Kidney (tissue), 14 donors: ENCODE measurements around the gene ZNF281. TPM values are rescaled to one million over a fixed set of nuclear protein-coding genes. Genes with fewer than 3 reads are reported as not detected.

Source experiments
- DNase-seq, 5 donors: peaks; one replicate each; pipeline ENCODE4 v3.0.0-alpha.2; 2013 to 2020
- FAIRE-seq: peaks from 2 replicates; lab custom pipeline; 2012; peaks lifted over from hg19 to GRCh38; lab: Jason Lieb, UNC
- H3K27ac ChIP-seq, 2 donors: one replicate each; pipeline ENCODE4 v1.7.0; 2013; ENCODE audit warnings: low read depth in 2 of 2, low read length in 2 of 2, inconsistent platforms in 1 of 2
- H3K27me3 ChIP-seq: one replicate; pipeline ENCODE4 v1.7.1; 2013; ENCODE audit warnings: low read length, inconsistent platforms; ENCODE audit not compliant: control insufficient read depth, insufficient read depth
- H3K36me3 ChIP-seq, 3 donors: one replicate each; pipeline versions ENCODE4 v1.7.0 to v1.7.1; 2013; ENCODE audit warnings: low read length in 3 of 3, control low read depth in 1 of 3, inconsistent platforms in 1 of 3; ENCODE audit not compliant: insufficient read depth in 3 of 3, control insufficient read depth in 2 of 3
- H3K4me1 ChIP-seq, 3 donors: one replicate each; pipeline versions ENCODE4 v1.7.0 to v1.7.1; 2013; ENCODE audit warnings: low read length in 3 of 3, inconsistent platforms in 1 of 3, low read depth in 1 of 3; ENCODE audit not compliant: control insufficient read depth in 2 of 3, insufficient read depth in 2 of 3
- H3K4me3 ChIP-seq, 3 donors: one replicate each; pipeline versions ENCODE4 v1.7.0 to v1.8.1; 2013; ENCODE audit warnings: low read length in 3 of 3, control low read depth in 1 of 3, inconsistent platforms in 1 of 3
- H3K9ac ChIP-seq, 3 donors: one replicate each; pipeline versions ENCODE4 v1.7.0 to v1.7.1; 2013; ENCODE audit warnings: low read length in 3 of 3, control low read depth in 1 of 3, inconsistent platforms in 1 of 3
- H3K9me3 ChIP-seq, 3 donors: one replicate each; pipeline versions ENCODE4 v1.7.0 to v1.7.1; 2013; ENCODE audit warnings: low read length in 3 of 3, control low read depth in 1 of 3, inconsistent platforms in 1 of 3; ENCODE audit not compliant: control insufficient read depth in 2 of 3, insufficient read depth in 1 of 3
- intact Hi-C: fragments of 100-400 bp; cut with DNase I; formaldehyde crosslinking; loops from one replicate; pipeline ENCODE4 v1.11.1; 2022
- polyA plus RNA-seq: library from polyadenylated mRNA; stranded (reverse); fragments of 350-450 nt; fragmentation: Illumina TruSeq; extraction: RNeasy Lipid Tissue Mini Kit (QIAGEN cat#74804); gene quantifications from one replicate; pipeline ENCODE4 v1.2.3, GENCODE V29; 2014; ENCODE audit warnings: low read depth, low replicate concordance; ENCODE audit not compliant: insufficient read depth
- total RNA-seq: library from RNA; stranded (reverse); fragmentation: NEBNext Ultra II Directional; extraction: Animal tissue kit (Norgen Biotek cat#: 25700); gene quantifications from one replicate; pipeline ENCODE4 v1.2.1, GENCODE V29; 2021
- TF ChIP-seq, protein P1 (sequence below): IDR thresholded peaks from 3 replicates; pipeline ENCODE4 v1.5.1; 2012; ENCODE audit warnings: mild to moderate bottlenecking, moderate library complexity, borderline replicate concordance; ENCODE audit not compliant: insufficient read depth; ENCODE audit errors: extremely low read depth
- donor health status: control.
- donor health status: control.
- donor health status: control.
- donor health status: control.
- donor health status: control.
- donor health status: DM: yes; HTN: yes; CAD: no.
- donor health status: Normal renal cell carcinoma (clear cell type).

The ZNF281 gene
- total and polyA plus RNA-seq, 2 donors from 2014 or later = 4.0 to 13.1 TPM

DNA sequence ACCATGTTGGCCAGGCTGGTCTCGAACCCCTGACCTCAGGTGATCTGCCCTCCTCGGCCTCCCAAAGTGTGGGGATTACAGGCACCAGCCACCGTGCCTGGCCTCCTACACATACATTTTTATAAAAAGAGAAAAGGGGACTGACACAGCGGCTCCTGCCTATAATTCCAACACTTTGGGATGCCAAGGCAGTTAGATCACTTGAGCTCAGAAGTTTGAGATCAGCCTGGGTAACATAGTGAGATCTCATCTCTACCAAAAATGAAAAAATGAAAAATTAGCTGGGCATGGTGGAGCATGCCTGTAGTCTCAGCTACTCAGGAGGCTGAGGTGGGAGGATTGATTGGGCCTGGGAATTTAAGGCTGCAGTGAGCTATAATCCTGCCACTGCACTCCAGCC is 23.4 kb downstream of the ZNF281 start:
- Histone ChIP-seq H3K4me3 (no peak overlapping the region), H3K9ac (no peak overlapping the region), H3K9me3 (no peaks in the 10 kb centered on the region), H3K27me3 (no peaks in the 10 kb centered on the region), H3K27ac (no peak overlapping the region), H3K4me1 (no peaks in the 10 kb centered on the region), H3K36me3 (no peaks in the 10 kb centered on the region)
- DNase-seq (no peak), FAIRE-seq (no peak)
- TF ChIP-seq, protein P1, sequence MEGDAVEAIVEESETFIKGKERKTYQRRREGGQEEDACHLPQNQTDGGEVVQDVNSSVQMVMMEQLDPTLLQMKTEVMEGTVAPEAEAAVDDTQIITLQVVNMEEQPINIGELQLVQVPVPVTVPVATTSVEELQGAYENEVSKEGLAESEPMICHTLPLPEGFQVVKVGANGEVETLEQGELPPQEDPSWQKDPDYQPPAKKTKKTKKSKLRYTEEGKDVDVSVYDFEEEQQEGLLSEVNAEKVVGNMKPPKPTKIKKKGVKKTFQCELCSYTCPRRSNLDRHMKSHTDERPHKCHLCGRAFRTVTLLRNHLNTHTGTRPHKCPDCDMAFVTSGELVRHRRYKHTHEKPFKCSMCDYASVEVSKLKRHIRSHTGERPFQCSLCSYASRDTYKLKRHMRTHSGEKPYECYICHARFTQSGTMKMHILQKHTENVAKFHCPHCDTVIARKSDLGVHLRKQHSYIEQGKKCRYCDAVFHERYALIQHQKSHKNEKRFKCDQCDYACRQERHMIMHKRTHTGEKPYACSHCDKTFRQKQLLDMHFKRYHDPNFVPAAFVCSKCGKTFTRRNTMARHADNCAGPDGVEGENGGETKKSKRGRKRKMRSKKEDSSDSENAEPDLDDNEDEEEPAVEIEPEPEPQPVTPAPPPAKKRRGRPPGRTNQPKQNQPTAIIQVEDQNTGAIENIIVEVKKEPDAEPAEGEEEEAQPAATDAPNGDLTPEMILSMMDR = no peak
- intact Hi-C loops = no loop called here

DNA sequence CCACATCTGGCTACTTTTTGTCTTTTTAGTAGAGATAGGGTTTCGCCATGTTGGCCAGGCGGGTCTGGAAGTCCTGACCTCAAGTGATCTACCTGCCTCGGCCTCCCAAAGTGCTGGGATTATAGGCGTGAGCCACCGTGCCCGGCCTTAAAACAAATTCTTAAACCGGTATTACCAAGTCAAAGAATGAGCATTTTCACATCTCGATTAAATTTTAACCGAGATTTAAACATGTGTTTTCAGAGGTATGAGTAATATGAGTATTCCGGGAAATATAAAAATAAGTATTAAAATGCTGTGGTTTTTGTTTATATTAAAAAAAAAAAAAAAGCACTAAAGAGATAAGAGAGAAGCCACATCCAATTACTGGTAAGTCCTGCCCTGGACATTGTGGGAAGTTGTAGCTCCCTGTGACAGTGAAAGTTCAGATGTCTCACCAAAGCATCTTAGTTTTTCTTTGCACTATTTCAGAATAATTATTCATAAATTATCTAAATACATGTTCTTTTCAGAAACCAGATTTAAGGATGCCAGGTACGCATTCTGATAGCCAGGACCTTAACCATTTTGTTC is 24.9 kb downstream of the ZNF281 start:
- Histone ChIP-seq H3K27ac (no peak overlapping the region), H3K9me3 (no peaks in the 10 kb centered on the region), H3K4me3 (no peak overlapping the region), H3K27me3 (no peaks in the 10 kb centered on the region), H3K4me1 (no peaks in the 10 kb centered on the region), H3K9ac (no peak overlapping the region), H3K36me3 (no peaks in the 10 kb centered on the region)
- TF ChIP-seq, protein P1 = no peak
- FAIRE-seq (no peak), DNase-seq (no peak)
- intact Hi-C loops = no loop called here

DNA sequence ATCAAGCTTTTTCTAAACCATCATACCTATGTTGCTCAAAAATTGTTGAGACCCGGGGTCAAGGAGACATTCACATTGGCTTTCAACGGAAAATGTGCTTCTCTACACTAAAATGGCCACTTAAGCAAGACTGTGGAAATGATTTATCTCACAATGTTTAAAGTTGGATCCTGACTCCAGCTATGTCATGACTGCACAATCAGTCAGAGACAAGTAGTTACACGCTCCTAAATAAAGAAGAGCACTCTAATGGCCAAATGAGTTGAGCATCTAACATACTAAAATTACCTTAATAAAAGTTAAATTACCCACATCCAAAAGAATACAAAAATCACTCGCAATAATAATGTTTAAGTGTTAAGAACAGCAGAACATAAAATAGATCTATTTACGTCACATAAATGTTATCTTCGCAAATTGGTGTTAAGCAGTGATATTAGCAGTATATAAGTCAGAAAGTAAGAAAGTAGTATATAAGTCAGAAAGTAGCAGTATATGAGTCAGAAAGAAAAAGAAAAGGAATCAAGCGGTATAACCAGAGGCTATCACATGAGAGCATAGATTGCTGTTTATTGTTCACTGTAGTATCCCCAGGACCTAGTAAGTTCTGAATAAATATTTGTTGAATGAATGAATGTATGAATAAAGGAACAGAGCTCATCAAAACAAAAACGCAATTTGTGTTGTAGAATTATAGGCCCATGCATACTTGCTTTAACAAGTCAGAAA is 28.4 kb downstream of the ZNF281 start:
- DNase-seq = no peak
- TF ChIP-seq, protein P1 = no peak
- Histone ChIP-seq H3K9me3 (no peaks in the 10 kb centered on the region), H3K9ac (no peak overlapping the region), H3K27me3 (no peaks in the 10 kb centered on the region), H3K36me3 (no peaks in the 10 kb centered on the region), H3K27ac (no peak overlapping the region), H3K4me1 (peaks cover 0 to 4% (median 0%) of the 10 kb centered on the region in 3 donors), H3K4me3 (no peak overlapping the region)
- intact Hi-C loops = no loop called here
- no peak for FAIRE-seq
